Suprapubic skin (tissue), 4 donors: ENCODE results near the gene ZMYND19.

Source experiments
- CTCF ChIP-seq, 2 donors: fragments of 200-600 bp in 1 of 2; fragments of 450-650 bp in 1 of 2; sonication (generic) in 1 of 2; IDR thresholded peaks; one replicate each; pipeline ENCODE4 v1.5.1; 2016 to 2019; ENCODE audit warnings: antibody characterized with exemption in 2 of 2, mild to moderate bottlenecking in 1 of 2, moderate library complexity in 1 of 2
- EP300 ChIP-seq: sonication (generic); formaldehyde crosslinking; IDR thresholded peaks from one replicate; pipeline ENCODE4 v1.6.1; 2017; ENCODE audit warnings: antibody characterized with exemption
- POLR2A ChIP-seq, 2 donors: fragments of 450-650 bp; IDR thresholded peaks; one replicate each; pipeline ENCODE4 v1.6.1; 2017; ENCODE audit warnings: antibody characterized with exemption in 2 of 2, mild to moderate bottlenecking in 2 of 2, moderate library complexity in 2 of 2
- POLR2AphosphoS5 ChIP-seq, 3 donors: sonication (generic); formaldehyde crosslinking; IDR thresholded peaks; one replicate each; pipeline ENCODE4 v1.6.1; 2017; ENCODE audit warnings: antibody characterized with exemption in 3 of 3

GRCh38 chr9:137570566-137570965 lies 19.7 kb downstream of the ZMYND19 start:
- TF ChIP-seq CTCF (IDR thresholded peaks at IDR 0.05) (no peak), POLR2A (IDR thresholded peaks at IDR 0.05) (no peak), EP300 (no peak), POLR2AphosphoS5 (IDR thresholded peaks at IDR 0.05) (no peak)
